Measurements from ENCODE around the gene PPP5C.

GRCh38 chr19:46355234-46356148 lies 8.6 kb downstream of the PPP5C start:
- TF ChIP-seq POLR2A (IDR thresholded peaks at IDR 0.05; ENCODE audit: extremely low read depth, insufficient read length) (no peak), CTCF (IDR thresholded peaks at IDR 0.05; ENCODE audit: low read depth, low read length) (no peak)
